HEK293T (cell line): ENCODE data around the gene SUN5.

ENCODE experiments used
- ARNT ChIP-seq: fragments of 450-650 bp; IDR thresholded peaks from 2 replicates; pipeline ENCODE4 v1.6.1; 2017; ENCODE audit warnings: mild to moderate bottlenecking
- BHLHE40 ChIP-seq: fragments of 450-650 bp; IDR thresholded peaks from 2 replicates; pipeline ENCODE4 v1.6.1; 2016; ENCODE audit warnings: mild to moderate bottlenecking, moderate library complexity, borderline replicate concordance
- CTBP1 ChIP-seq: fragments of 450-650 bp; IDR thresholded peaks from 2 replicates; pipeline ENCODE4 v1.6.1; 2016; ENCODE audit warnings: borderline replicate concordance
- ELF4 ChIP-seq: fragments of 450-650 bp; IDR thresholded peaks from 2 replicates; pipeline ENCODE4 v1.6.1; 2017; ENCODE audit warnings: antibody characterized with exemption
- FOXA1 ChIP-seq: fragments of 450-650 bp; IDR thresholded peaks from 2 replicates; pipeline ENCODE4 v1.6.1; 2016; ENCODE audit warnings: mild to moderate bottlenecking
- FOXM1 ChIP-seq: fragments of 450-650 bp; IDR thresholded peaks from 2 replicates; pipeline ENCODE4 v1.6.1; 2017; ENCODE audit warnings: mild to moderate bottlenecking, borderline replicate concordance
- SP1 ChIP-seq: fragments of 450-650 bp; IDR thresholded peaks from 2 replicates; pipeline ENCODE4 v1.6.1; 2017
- SUZ12 ChIP-seq: fragments of 450-650 bp; IDR thresholded peaks from 2 replicates; pipeline ENCODE4 v1.6.1; 2016; ENCODE audit warnings: mild to moderate bottlenecking
- ZNF384 ChIP-seq: fragments of 450-650 bp; IDR thresholded peaks from 2 replicates; pipeline ENCODE4 v1.6.1; 2016
- TF ChIP-seq, protein P1 (sequence below): fragments of 450-650 bp; IDR thresholded peaks from 2 replicates; pipeline ENCODE4 v1.6.1; 2016

DNA sequence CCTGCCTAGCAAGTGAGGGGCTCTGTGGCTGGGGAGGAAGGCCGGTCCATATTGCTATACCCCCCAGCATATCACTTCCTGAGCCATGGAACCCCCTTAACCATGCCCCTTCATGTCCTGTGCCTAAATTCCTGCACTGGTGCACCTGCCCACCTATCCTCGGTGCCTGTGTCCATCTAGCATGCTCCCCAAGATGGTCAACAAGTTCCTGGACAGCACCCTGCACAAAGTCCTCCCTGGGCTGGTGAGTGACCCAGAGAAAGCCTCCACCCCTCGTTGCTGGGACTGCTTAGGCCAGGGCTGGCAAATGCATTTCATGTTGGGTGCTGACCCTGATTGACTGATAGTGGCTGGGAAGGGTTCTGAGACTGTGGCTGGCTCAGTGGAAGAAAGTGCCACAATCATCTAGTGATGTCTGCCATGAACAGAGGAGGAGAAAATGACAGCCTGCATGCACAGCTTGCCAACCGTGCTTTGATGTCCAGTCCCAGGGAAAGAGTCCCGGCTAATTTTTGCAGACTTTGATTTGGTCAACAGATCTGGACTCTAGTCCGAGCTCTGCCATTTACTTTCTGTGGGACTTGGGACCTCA lies 30.8 kb upstream of the SUN5 start:
- TF ChIP-seq ARNT (no peak), SP1 (no peak), SUZ12 (no peak), FOXM1 (no peak), BHLHE40 (no peak), FOXA1 (no peak), ELF4 (no peak), CTBP1 (no peak), ZNF384 (no peak)
- TF ChIP-seq, protein P1, sequence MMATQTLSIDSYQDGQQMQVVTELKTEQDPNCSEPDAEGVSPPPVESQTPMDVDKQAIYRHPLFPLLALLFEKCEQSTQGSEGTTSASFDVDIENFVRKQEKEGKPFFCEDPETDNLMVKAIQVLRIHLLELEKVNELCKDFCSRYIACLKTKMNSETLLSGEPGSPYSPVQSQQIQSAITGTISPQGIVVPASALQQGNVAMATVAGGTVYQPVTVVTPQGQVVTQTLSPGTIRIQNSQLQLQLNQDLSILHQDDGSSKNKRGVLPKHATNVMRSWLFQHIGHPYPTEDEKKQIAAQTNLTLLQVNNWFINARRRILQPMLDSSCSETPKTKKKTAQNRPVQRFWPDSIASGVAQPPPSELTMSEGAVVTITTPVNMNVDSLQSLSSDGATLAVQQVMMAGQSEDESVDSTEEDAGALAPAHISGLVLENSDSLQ = no peak
